NCI-H69 (cell line): ENCODE data around the gene PKD1L1.
"Not testable (repeated sequence)": the region's sequence is repeated elsewhere in the genome, so short reads cannot be mapped to it uniquely, and the experiment has no call there.

Experiments used
- DNase-seq: peaks from one replicate; lab custom pipeline; 2025; lab: John Stamatoyannopoulos, UW

The PKD1L1 gene

DNA sequence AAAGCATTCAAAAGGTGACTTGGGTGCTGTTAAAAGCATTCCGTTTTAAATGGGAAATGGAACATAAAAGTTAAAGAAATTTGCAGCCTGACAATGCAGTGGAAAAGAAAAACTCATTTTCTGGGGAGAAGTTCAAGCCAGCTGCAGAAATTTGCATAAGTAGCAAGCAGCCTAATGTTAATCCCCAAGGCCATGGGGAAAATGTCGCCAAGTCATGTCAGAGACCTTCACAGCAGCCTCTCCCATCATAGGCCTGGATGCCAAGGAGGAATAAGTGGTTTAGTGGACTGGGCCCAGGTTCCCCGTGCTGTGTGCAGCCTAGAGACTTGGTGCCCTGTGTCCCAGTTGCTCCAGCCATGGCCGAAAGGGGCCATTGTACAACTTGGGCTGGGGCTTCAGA lies 154.2 kb downstream of the PKD1L1 start:
- no peak for DNase-seq

DNA sequence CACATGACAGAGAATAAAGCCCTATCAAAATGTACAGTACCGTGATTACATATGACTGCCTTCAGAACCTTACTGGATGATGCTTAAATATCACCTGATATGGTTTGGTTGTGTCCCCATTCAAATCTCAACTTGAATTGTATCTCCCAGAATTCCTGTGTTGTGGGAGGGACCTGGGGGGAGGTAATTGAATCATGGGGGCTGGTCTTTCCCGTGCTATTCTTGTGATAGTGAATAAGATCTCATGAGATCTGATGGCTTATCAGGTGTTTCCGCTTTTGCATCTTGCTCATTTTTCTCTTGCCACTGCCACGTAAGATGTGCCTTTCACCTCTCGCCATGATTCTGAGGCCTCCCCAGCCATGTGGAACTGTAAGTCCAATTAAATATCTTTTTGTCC lies 155.1 kb downstream of the PKD1L1 start:
- not testable (repeated sequence) for DNase-seq

- DNase-seq: peak; percentile 64
Observed at GRCh38 chr7:47792521-47793121, 155.6 kb downstream of the PKD1L1 start.

GRCh38 chr7:47791682-47792081 lies 156.6 kb downstream of the PKD1L1 start:
- no peak for DNase-seq

- no peak for DNase-seq
Observed at GRCh38 chr7:47788083-47788482, 160.2 kb downstream of the PKD1L1 start.

- no peak for DNase-seq
Observed at GRCh38 chr7:47787249-47788069, 160.8 kb downstream of the PKD1L1 start.

DNA sequence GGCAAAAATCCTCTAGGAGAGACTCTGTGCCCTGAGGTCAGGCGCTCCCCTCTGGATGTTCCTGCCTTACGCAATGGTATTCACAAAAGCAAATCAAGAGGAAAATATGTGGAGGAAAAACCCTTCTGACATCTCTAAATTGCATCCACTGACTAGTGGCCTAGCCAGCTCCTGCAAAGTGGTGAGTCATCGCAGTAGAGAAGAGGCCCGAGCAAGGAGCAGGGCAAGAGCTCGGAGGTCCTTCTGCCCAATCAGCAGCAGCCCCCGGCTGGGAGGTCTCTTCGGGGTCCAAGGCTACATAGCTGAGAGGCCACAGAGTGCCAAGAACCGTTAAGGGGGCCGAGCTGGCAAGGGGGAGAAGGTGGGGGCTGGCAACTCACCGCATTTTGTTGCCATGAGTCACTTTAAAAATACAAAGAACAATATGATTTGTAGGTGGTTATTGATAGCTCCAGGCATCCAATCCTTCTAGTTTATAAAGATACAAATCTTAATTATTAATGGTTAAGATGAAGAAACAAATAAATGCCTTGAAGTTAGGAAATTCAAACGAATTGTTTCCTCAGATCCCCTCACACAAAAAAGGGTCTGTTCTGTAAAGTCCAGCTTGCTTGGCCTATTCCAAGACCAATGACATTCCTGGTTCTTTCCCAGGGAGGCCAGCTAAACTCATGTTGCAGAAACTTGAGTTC lies 161.6 kb downstream of the PKD1L1 start:
- DNase-seq: no peak

DNA sequence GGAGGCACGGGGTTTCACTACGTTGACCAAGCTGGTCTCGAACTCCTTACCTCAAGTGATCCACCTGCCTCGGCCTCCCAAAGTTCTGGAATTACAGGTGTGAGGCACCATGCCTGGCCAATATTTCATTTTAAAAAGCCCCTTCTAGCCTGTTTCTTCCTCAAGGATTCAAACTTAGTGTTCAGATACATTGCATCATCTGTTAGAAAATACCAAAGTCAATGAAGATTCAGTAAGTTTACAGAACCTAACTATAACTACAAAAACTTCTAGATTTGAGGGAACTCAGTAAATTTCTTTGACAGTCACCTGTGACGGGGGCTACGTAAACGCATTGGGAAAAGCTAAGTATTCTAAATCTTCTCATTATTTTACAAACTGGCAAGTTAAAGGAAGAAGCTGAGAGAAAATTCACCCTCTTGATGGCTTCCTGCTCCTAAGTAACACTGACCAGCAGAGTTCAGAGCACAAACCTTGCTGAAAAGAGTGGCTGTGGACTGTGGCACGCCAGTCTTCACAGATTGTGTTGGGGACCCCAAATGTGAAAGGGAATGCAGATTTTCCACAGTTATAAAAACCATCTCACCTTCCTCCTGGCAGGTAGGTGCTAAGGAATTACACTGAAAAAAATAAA lies 162.2 kb downstream of the PKD1L1 start:
- DNase-seq: no peak

DNA sequence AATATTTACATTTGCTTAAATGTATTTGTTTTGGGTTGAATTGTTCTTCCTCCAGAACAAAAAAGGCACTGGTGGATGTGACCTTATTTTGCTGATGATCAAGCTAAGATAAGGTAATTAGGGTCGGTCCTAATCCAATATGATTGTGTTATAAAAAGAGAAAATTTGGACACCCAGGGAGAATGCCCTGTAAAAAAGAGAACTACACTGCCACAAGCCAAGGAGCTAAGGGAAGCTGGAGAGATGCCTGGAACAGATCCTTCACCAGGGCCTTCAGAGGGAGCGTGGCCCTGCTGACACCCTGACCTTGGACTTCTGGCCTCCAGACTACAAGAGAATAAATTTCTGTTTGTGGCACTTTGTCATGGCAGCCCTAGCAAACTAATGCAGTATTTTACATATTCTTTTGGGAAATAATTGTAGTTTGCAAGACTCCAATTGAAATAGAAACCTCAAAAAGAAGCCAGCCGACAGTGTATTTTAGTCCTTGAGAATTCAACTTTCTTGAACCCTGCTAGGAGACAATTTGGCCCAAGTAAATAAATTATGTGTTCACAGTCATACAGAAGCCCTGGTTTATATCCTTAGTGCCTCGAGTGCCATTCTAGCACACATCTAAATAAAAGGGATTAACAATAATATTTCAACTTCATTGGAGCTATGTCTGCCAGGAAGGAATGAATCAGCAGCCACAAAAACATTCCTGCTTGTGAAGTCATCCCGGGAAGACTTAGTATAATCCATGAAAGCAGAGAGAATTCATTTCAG lies 164.6 kb downstream of the PKD1L1 start:
- DNase-seq: no peak

- no peak for DNase-seq
Observed at GRCh38 chr7:47782792-47783191, 165.5 kb downstream of the PKD1L1 start.

- DNase-seq: peak; percentile 21
Observed at GRCh38 chr7:47782022-47782421, 166.2 kb downstream of the PKD1L1 start.

DNA sequence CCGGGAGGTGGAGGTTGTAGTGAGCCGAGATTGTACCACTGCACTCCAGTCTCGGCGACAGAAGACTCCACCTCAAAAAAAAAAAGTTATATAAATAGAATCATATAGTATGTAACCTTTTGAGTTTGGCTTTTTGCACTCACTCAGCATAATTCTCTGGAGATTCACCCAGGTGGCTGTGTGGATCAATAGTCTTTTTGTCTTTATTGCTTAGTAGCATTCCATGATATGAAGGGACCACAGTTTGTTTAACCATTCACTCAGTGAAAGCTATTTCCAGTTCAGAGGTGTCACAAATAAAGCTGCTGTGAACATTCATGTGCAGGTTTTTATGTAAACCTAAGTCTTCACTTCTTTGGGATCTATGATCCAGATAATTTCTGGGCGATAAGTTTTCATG lies 167.7 kb downstream of the PKD1L1 start:
- no peak for DNase-seq

DNA sequence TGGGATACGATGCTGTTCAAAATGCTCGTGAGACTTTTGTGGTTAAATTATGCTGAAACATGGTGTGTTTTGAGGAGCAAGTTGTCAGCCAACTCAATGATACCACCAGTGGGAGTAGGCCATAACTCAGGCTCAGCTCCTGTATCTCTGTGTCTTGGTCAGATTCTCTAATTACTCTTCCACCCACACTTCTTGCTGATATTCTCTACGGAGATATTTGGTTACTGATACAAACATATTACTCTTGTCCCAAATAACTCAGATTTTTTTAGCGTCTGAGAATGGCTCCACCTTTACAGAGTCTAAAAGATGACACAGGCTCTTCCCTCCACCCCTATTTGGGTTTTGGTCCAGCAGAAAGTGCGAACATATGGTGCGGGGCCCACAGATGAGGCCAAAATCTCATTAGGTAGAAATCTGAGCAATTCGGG lies 168.9 kb downstream of the PKD1L1 start:
- no peak for DNase-seq

- DNase-seq: peak; percentile 32
Observed at GRCh38 chr7:47778153-47778661, 170.1 kb downstream of the PKD1L1 start.

DNA sequence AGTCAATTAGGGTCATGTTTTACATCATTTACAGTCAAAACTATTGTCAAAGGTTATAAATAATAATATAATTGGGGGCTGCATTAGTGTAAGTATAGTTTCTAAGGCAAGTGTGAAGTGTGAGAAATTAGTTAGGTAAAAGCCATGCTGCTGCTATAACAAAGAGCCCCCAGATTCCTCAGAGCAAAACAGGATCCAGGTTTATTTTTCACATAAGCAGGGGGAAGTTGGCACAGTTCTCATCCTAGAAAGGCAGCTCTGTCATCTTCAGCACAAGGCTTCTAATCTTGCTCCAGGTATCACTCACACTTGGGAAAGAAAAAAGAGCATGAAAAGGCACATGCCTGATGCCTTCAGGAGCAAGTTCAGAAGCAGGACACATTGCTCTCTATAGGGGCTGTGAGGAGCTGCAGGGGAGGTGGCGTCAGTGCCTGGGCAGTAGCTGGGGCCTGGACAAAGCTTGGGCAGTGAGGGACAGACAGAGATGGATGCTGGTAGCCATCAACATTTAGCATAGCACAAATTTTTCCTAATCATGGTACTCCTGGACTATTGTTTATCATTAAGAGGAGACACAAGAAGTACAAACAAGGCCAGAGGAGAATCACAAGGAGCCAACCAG lies 170.6 kb downstream of the PKD1L1 start:
- DNase-seq: no peak

DNA sequence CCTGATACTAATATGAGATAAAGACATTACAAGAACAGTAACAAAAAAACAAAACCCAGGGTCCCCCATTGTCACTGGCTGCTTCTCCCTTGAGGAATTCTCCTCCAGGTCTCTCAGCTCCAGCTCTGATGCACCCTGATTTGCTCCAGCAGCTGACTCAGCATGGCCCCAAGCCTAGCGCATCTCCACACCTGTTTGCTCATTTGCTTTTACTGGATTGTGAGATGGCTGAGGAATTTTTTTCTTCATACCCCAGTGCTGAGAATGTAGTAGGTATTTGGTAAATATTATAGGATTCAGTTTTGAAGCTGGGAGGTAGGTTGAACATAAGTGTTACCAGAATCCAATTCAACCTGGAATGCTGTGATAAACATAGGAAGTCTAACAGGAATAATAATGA lies 171.9 kb downstream of the PKD1L1 start:
- no peak for DNase-seq

- DNase-seq: no peak
Observed at GRCh38 chr7:47775238-47775637, 173.0 kb downstream of the PKD1L1 start.

GRCh38 chr7:47772492-47772891 lies 175.8 kb downstream of the PKD1L1 start:
- DNase-seq: no peak

GRCh38 chr7:47771990-47772360 lies 176.3 kb downstream of the PKD1L1 start:
- DNase-seq: no peak

- peak; percentile 85 for DNase-seq
Observed at GRCh38 chr7:47771336-47771989, 176.8 kb downstream of the PKD1L1 start.

DNA sequence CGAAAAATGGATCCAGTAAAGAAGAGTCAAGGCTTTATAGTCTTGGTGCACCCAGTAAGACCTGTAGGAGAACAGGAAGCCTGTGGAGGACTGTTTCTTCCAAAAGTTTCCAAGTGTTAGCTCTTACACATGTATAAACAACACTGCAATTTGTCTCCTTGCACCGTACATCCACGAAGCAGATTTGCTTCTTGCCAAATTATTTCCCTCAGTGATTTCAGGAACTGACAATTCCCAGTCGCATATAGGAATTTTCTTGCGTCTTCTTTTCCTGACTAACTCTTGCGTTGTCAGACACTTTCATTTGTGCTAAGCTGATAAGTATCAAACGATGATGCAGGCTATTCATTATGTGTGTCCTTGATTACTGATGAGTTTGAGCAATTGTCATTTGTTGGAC lies 182.1 kb downstream of the PKD1L1 start:
- DNase-seq: no peak
